ENCODE data around the gene GBGT1.

GRCh38 chr9:133115604-133116345 lies 47.9 kb downstream of the GBGT1 start:
- TF ChIP-seq CTCF (IDR thresholded peaks at IDR 0.05; ENCODE audit: extremely low read depth in 1 of 2, insufficient read depth in 1 of 2, low read depth in 1 of 2, low read length in 2 of 2) (no peak), EZH2 (IDR thresholded peaks at IDR 0.05; ENCODE audit: borderline replicate concordance, low read depth, low read length, severe bottlenecking) (no peak), POLR2A (IDR thresholded peaks at IDR 0.05; ENCODE audit: low read depth, low read length) (no peak), MAX (IDR thresholded peaks at IDR 0.05; ENCODE audit: insufficient read depth, insufficient read length) (no peak), POLR2AphosphoS5 (IDR thresholded peaks at IDR 0.05; ENCODE audit: insufficient read depth, low read depth, low read length) (no peak), FOS (IDR thresholded peaks at IDR 0.05; ENCODE audit: borderline replicate concordance, insufficient read depth, low read length) (no peak), MYC (IDR thresholded peaks at IDR 0.05; ENCODE audit: low read depth, low read length) (no peak)

Data from endothelial cell of umbilical vein (primary cell).